Ishikawa (cell line): ENCODE measurements around the gene RAB9A.

Experiments used
- CEBPB ChIP-seq: IDR thresholded peaks from 2 replicates; pipeline ENCODE4 v1.6.1; 2012
- CREB1 ChIP-seq: IDR thresholded peaks from 2 replicates; pipeline ENCODE4 v1.6.1; 2012; ENCODE audit warnings: low read depth
- EGR1 ChIP-seq: IDR thresholded peaks from 2 replicates; pipeline ENCODE4 v1.6.1; 2012
- EP300 ChIP-seq: IDR thresholded peaks from 2 replicates; pipeline ENCODE4 v1.6.1; 2012; ENCODE audit warnings: borderline replicate concordance
- FOXM1 ChIP-seq: IDR thresholded peaks from 2 replicates; pipeline ENCODE4 v1.6.1; 2012; ENCODE audit warnings: low read depth, borderline replicate concordance
- NFIC ChIP-seq: IDR thresholded peaks from 2 replicates; pipeline ENCODE4 v1.6.1; 2012
- RAD21 ChIP-seq: IDR thresholded peaks from 2 replicates; pipeline ENCODE4 v1.6.1; 2012; ENCODE audit warnings: low read depth
- TAF1 ChIP-seq: IDR thresholded peaks from 2 replicates; pipeline ENCODE4 v1.6.1; 2012; ENCODE audit warnings: low read depth, mild to moderate bottlenecking
- TCF12 ChIP-seq: IDR thresholded peaks from 2 replicates; pipeline ENCODE4 v1.6.1; 2012; ENCODE audit warnings: low read depth
- TEAD4 ChIP-seq: IDR thresholded peaks from 2 replicates; pipeline ENCODE4 v1.6.1; 2012
- YY1 ChIP-seq: IDR thresholded peaks from 2 replicates; pipeline ENCODE4 v1.6.1; 2012; ENCODE audit warnings: low read depth
- ZBTB7A ChIP-seq: IDR thresholded peaks from 2 replicates; pipeline ENCODE4 v1.6.1; 2012; ENCODE audit warnings: low read depth
- TF ChIP-seq, protein P1 (sequence below): IDR thresholded peaks from 2 replicates; pipeline ENCODE4 v1.6.1; 2012
- TF ChIP-seq, protein P2 (sequence below): IDR thresholded peaks from 2 replicates; pipeline ENCODE4 v1.6.1; 2012
- TF ChIP-seq, protein P3 (sequence below): IDR thresholded peaks from 2 replicates; pipeline ENCODE4 v1.6.1; 2012; ENCODE audit warnings: low read depth, mild to moderate bottlenecking

RAB9A gene

DNA sequence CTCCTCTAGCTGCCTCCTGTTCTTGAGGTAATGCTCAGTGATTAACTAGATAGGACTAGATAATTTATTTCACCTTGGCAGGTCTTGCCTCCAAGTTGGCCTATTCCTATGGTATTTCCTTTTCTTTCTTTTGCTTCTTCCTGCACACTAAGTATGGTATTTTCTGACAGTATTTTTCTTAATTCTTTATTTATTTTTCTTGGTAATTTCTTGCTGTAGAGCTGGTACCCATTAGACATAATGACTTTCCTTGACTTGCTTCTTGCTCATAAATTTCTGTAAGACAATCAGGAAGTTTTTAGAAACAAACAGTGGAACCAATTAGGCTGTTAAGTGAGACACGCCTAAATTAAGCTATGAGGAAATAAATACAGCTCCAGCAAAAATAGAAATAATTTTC, 9.5 kb downstream of the RAB9A start:
- TF ChIP-seq, protein P1, sequence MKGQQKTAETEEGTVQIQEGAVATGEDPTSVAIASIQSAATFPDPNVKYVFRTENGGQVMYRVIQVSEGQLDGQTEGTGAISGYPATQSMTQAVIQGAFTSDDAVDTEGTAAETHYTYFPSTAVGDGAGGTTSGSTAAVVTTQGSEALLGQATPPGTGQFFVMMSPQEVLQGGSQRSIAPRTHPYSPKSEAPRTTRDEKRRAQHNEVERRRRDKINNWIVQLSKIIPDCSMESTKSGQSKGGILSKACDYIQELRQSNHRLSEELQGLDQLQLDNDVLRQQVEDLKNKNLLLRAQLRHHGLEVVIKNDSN: no peak
- TF ChIP-seq TAF1 (no peak), RAD21 (no peak), FOXM1 (no peak), TEAD4 (no peak), NFIC (no peak), CEBPB (no peak), TCF12 (no peak), ZBTB7A (no peak), YY1 (no peak), CREB1 (no peak)
- TF ChIP-seq, protein P2, sequence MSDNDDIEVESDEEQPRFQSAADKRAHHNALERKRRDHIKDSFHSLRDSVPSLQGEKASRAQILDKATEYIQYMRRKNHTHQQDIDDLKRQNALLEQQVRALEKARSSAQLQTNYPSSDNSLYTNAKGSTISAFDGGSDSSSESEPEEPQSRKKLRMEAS: no peak

DNA sequence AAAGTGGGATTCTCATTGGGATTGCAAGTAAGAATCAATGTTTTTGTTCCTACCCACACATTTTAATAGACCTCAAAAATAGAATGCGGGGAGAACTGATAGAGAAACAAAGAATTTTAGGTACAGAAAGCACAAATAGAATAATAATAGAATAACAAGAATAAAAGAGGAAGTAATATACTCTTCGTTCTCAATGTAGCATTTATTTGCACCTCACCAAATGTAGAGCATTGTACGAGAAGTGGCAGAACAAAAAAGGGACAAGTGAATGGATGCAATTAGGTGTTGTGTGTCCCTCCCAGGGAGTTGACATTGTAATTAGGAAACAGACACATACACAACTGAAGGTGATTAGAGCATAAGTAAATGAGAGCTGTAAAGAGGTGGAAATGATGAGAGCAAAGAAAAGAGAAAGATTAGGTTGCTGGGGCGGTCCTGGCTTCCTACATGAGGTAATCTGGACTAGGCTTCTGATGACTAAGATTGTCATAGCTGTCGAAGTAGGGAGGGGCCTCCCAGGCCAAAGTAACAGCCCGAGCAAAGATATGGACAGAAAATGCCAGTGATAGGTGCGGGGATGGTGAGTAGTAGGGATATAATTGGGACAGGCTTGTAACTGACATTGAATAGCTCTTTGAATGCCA, 10.4 kb downstream of the RAB9A start:
- TF ChIP-seq EGR1 (no peak), TAF1 (no peak), YY1 (no peak), EP300 (no peak), NFIC (no peak), FOXM1 (no peak), CEBPB (no peak), RAD21 (no peak), TCF12 (no peak)
- TF ChIP-seq, protein P3, sequence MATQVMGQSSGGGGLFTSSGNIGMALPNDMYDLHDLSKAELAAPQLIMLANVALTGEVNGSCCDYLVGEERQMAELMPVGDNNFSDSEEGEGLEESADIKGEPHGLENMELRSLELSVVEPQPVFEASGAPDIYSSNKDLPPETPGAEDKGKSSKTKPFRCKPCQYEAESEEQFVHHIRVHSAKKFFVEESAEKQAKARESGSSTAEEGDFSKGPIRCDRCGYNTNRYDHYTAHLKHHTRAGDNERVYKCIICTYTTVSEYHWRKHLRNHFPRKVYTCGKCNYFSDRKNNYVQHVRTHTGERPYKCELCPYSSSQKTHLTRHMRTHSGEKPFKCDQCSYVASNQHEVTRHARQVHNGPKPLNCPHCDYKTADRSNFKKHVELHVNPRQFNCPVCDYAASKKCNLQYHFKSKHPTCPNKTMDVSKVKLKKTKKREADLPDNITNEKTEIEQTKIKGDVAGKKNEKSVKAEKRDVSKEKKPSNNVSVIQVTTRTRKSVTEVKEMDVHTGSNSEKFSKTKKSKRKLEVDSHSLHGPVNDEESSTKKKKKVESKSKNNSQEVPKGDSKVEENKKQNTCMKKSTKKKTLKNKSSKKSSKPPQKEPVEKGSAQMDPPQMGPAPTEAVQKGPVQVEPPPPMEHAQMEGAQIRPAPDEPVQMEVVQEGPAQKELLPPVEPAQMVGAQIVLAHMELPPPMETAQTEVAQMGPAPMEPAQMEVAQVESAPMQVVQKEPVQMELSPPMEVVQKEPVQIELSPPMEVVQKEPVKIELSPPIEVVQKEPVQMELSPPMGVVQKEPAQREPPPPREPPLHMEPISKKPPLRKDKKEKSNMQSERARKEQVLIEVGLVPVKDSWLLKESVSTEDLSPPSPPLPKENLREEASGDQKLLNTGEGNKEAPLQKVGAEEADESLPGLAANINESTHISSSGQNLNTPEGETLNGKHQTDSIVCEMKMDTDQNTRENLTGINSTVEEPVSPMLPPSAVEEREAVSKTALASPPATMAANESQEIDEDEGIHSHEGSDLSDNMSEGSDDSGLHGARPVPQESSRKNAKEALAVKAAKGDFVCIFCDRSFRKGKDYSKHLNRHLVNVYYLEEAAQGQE: no peak
- TF ChIP-seq, protein P2: no peak
- TF ChIP-seq, protein P1: no peak

DNA sequence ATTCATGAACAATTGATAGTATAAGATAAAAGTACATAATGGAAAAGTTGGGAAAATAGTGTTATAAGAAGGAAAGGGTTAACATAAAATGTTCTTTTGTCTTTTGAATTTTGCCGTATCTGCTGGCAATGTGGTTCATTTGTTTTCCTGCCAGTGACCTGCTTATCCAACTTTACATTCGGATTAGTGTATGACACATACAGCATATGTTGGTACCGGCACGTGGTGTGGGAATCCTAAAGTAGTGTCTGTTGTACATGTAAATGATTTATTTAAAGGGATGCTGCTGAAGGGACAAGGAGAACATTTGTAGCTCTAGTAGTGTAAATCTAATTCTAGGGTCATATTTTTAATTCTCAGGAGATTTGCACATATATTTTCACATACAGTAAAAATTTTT, 11.5 kb downstream of the RAB9A start:
- no peak for TF ChIP-seq ZBTB7A
- no peak for TF ChIP-seq EGR1
- TF ChIP-seq, protein P2: no peak
- TF ChIP-seq RAD21: no peak
- TF ChIP-seq CREB1: no peak
- no peak for TF ChIP-seq FOXM1
- TF ChIP-seq EP300: no peak
- TF ChIP-seq, protein P1: no peak
- TF ChIP-seq, protein P3: no peak
- TF ChIP-seq TAF1: no peak
- TF ChIP-seq YY1: no peak
- TF ChIP-seq CEBPB: no peak
- no peak for TF ChIP-seq NFIC
- no peak for TF ChIP-seq TEAD4
- no peak for TF ChIP-seq TCF12

DNA sequence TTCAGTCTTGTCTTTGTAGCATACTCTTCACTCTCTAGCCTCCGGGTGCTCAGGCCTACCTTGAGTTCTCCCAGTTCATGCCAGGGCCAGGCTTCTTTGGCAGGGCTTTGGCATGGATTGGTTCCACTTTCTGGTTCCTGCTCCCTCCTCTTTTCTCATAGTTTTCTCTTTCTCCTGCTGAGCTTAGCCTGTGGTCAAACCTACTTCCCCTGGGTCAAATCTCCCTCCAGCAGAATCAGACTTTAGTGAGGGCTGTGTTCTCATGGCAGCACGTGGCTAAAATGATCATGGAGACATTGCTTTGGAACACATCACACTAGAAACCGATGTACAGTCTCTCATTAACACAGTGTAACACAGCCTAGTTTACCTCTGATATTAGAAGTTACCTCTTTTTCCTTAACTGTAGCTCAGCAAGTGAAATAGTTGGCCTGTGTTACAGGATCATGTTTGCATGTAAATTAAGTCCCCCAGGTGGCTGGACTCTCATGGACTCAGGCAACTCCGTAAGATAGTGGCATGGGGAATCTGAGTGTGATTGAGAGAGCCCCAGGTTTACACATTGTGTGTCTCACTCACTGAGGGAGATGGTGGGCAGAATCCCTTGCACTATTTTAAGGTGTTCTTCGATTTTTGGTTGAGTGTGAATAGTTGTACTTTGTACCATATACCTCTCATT, 13.3 kb downstream of the RAB9A start:
- no peak for TF ChIP-seq EGR1
- no peak for TF ChIP-seq TEAD4
- no peak for TF ChIP-seq EP300

DNA sequence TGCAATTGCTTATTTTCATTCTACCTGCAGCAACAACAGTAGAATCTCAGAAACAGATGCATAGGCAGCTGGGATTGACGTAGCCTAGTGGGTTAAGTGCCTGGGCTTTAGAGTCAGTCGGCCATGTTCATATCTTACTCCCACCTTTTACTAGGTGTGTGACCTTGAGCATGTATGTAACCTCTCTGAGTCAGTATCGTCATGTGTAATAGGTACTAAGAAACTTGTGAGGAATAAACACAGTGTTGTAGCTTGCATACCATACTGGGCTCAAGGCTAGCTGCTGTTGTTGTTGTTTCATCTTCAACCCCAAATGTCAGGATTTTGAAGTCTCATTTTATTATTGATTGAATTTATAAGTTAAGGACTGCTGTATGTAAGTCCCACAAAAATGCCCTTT, 14.2 kb downstream of the RAB9A start:
- TF ChIP-seq, protein P2: no peak
- TF ChIP-seq FOXM1 (no peak), EP300 (no peak), RAD21 (no peak), TCF12 (no peak), EGR1 (no peak), CREB1 (no peak)
- TF ChIP-seq, protein P1: no peak
